B cell (primary cell): Measurements from ENCODE around the gene KSR1. TPM values are rescaled to one million over a fixed set of nuclear protein-coding genes. Genes with fewer than 3 reads are reported as not detected.

Experiments
- ATAC-seq: fragments of 200-7000 bp; cut with Tn5 transposase; one replicate; pipeline ENCODE4 v1.10.0; 2021; ENCODE audit warnings: low read depth, mild to moderate bottlenecking, moderate number of reproducible peaks, moderate library complexity
- CTCF ChIA-PET: fragments of 350-600 bp; sonication (Branson Sonifier 250); formaldehyde crosslinking; loops from one replicate; lab custom pipeline; 2021; ENCODE audit warnings: antibody characterized with exemption, inconsistent platforms; lab: Charles Lee
- POLR2A ChIA-PET: fragments of 350-600 bp; sonication (Branson Sonifier 250); formaldehyde crosslinking; loops from one replicate; lab custom pipeline; 2021; ENCODE audit warnings: antibody characterized with exemption; lab: Charles Lee
- DNase-seq: peaks from one replicate; pipeline ENCODE4 v3.0.0; 2013
- H2AFZ ChIP-seq: 2 replicates; pipeline ENCODE4 v1.6.1; 2012; ENCODE audit warnings: mild to moderate bottlenecking, low read depth, low read length; ENCODE audit not compliant: insufficient read depth, poor library complexity, severe bottlenecking
- H3K27ac ChIP-seq, 2 donors: 1 replicate in 1 of 2; 2 replicates in 1 of 2; pipeline ENCODE4 v1.5.1; 2012 to 2013; ENCODE audit warnings: low read length in 2 of 2, mild to moderate bottlenecking in 2 of 2, moderate library complexity in 1 of 2
- H3K27me3 ChIP-seq, 4 experiments: fragments of 200-600 bp in 1 of 4; sonication (generic) in 1 of 4; replicated peaks in 1 of 4; 1 replicate in 2 of 4; 2 replicates in 2 of 4; pipeline versions ENCODE4 v1.6.1 to v1.7.0; 2013 to 2016; ENCODE audit warnings: low read length in 3 of 4, mild to moderate bottlenecking in 2 of 4, mixed read lengths in 1 of 4, moderate library complexity in 1 of 4; ENCODE audit not compliant: insufficient read depth in 4 of 4, control insufficient read depth in 3 of 4; ENCODE audit errors: control extremely low read depth in 1 of 4
- H3K36me3 ChIP-seq, 2 experiments: replicated peaks in 1 of 2; 1 replicate in 1 of 2; 2 replicates in 1 of 2; pipeline versions ENCODE4 v1.6.1 to v1.7.1; 2013; ENCODE audit warnings: low read length in 1 of 2; ENCODE audit not compliant: insufficient read depth in 2 of 2, control insufficient read depth in 1 of 2; ENCODE audit errors: control extremely low read depth in 1 of 2, extremely low read depth in 1 of 2
- H3K4me1 ChIP-seq, 2 donors: fragments of 200-600 bp in 1 of 2; sonication (generic) in 1 of 2; 1 replicate in 1 of 2; 2 replicates in 1 of 2; pipeline versions ENCODE4 v1.5.1 to v1.6.1; 2013 to 2017; ENCODE audit warnings: low read length in 2 of 2; ENCODE audit not compliant: control insufficient read depth in 2 of 2, insufficient read depth in 2 of 2
- H3K4me2 ChIP-seq: replicated peaks from 2 replicates; pipeline ENCODE3; 2012; ENCODE audit warnings: mild to moderate bottlenecking, low read depth, low read length; ENCODE audit not compliant: poor library complexity, severe bottlenecking
- H3K4me3 ChIP-seq, 5 experiments: fragments of 200-600 bp in 1 of 5; sonication (generic) in 1 of 5; 1 replicate in 3 of 5; 2 replicates in 2 of 5; pipeline versions ENCODE4 v1.5.1 to v1.7.0; 2011 to 2016; ENCODE audit warnings: low read length in 4 of 5, mild to moderate bottlenecking in 4 of 5, low read depth in 2 of 5, control low read depth in 1 of 5, moderate library complexity in 1 of 5; ENCODE audit not compliant: insufficient read depth in 1 of 5; ENCODE audit errors: control extremely low read depth in 1 of 5, extremely low read depth in 1 of 5
- H3K79me2 ChIP-seq: fragments of 200-600 bp; sonication (generic); one replicate; pipeline ENCODE4 v1.6.0; 2016; ENCODE audit warnings: low read length; ENCODE audit not compliant: control insufficient read depth, insufficient read depth
- H3K9ac ChIP-seq: fragments of 200-600 bp; sonication (generic); 2 replicates; pipeline ENCODE4 v1.6.1; 2017; ENCODE audit warnings: mild to moderate bottlenecking, low read length, moderate library complexity
- H3K9me3 ChIP-seq, 3 donors: one replicate each; pipeline versions ENCODE4 v1.6.1 to v1.7.1; 2013; ENCODE audit warnings: low read length in 2 of 3; ENCODE audit not compliant: control insufficient read depth in 2 of 3, insufficient read depth in 1 of 3; ENCODE audit errors: control extremely low read depth in 1 of 3
- H4K20me1 ChIP-seq: 2 replicates; pipeline ENCODE4 v1.6.0; 2012; ENCODE audit warnings: mild to moderate bottlenecking, low read length; ENCODE audit not compliant: insufficient read depth, control insufficient read depth, poor library complexity, severe bottlenecking
- H3K27ac Mint-ChIP-seq: one replicate; pipeline ENCODE4 v1.8.0; 2021; ENCODE audit warnings: mixed read lengths
- H3K27me3 Mint-ChIP-seq: one replicate; pipeline ENCODE4 v1.8.0; 2021; ENCODE audit warnings: mixed read lengths
- H3K4me1 Mint-ChIP-seq: one replicate; pipeline ENCODE4 v1.8.0; 2021; ENCODE audit warnings: mixed read lengths
- H3K4me3 Mint-ChIP-seq: one replicate; pipeline ENCODE4 v1.8.0; 2021; ENCODE audit warnings: mixed read lengths
- H3K9me3 Mint-ChIP-seq: one replicate; pipeline ENCODE4 v1.8.0; 2022; ENCODE audit warnings: mixed read lengths; ENCODE audit not compliant: insufficient read depth
- EZH2 ChIP-seq: IDR thresholded peaks from 2 replicates; pipeline ENCODE4 v1.6.1; 2012; ENCODE audit warnings: borderline replicate concordance, low read depth, mild to moderate bottlenecking, moderate library complexity, low read length; ENCODE audit not compliant: insufficient read depth, poor library complexity, severe bottlenecking
- WGBS: methylation state at CpG from one replicate; pipeline ENCODE4 v1.1.5; 2013; ENCODE audit warnings: missing lambda C conversion rate; ENCODE audit not compliant: insufficient coverage; 5-methylcytosine and 5-hydroxymethylcytosine counted together
- intact Hi-C: fragments of 100-400 bp; cut with micrococcal nuclease; formaldehyde crosslinking; loops from one replicate; pipeline ENCODE4 v1.10.0; 2022
- polyA plus RNA-seq: library from polyadenylated mRNA; depleted of rRNA; stranded (reverse); fragments of >200 nt; gene quantifications from 2 replicates; pipeline ENCODE4 v1.2.3, GENCODE V29; 2012
- total RNA-seq, 2 donors: library from RNA; stranded (reverse); fragments of 120-200 nt in 1 of 2; gene quantifications; 1 replicate in 1 of 2; 2 replicates in 1 of 2; pipeline versions ENCODE4 v1.2.3 to v1.2.4, GENCODE V29; 2013 to 2022
- TF ChIP-seq, protein P1 (sequence below): fragments of 200-600 bp; IDR thresholded peaks from one replicate; pipeline ENCODE4 v1.8.0; 2022; ENCODE audit warnings: antibody characterized with exemption, mild to moderate bottlenecking

KSR1 gene
- total and polyA plus RNA-seq, 2 donors (not counting 1 experiment from before 2014, with no cell fraction given): 27.5 to 85.6 TPM

- Histone ChIP-seq H3K9me3 (no peaks in the 10 kb centered on the region), H3K27me3 (no peaks in the 10 kb centered on the region), H3K4me2 (peak overlapping the region; percentile 22), H3K27ac (no peak overlapping the region), H2AFZ (no peak overlapping the region), H3K4me1 (peaks cover 12 to 26% of the 10 kb centered on the region in 2 donors), H4K20me1 (no peaks in the 10 kb centered on the region), H3K9ac (no peak overlapping the region), H3K79me2 (no peaks in the 10 kb centered on the region), H3K4me3 (no peak overlapping the region), H3K36me3 (peaks cover 0 to 35% of the 10 kb centered on the region in 2 experiments)
- CTCF ChIA-PET: interaction anchor here (0.9 kb wide), 1 partner anchor 446 kb away, joined by 3 read pairs; no protein-coding TSS in a partner anchor
- Mint-ChIP-seq H3K27me3 (no peaks in the 10 kb centered on the region), H3K4me3 (peak overlapping the region; percentile 23), H3K27ac (peak overlapping the region; percentile 53), H3K4me1 (peaks cover 15% of the 10 kb centered on the region), H3K9me3 (peaks cover 2% of the 10 kb centered on the region)
- ATAC-seq (no peak), DNase-seq (no peak)
- TF ChIP-seq EZH2: no peak
- TF ChIP-seq, protein P1, sequence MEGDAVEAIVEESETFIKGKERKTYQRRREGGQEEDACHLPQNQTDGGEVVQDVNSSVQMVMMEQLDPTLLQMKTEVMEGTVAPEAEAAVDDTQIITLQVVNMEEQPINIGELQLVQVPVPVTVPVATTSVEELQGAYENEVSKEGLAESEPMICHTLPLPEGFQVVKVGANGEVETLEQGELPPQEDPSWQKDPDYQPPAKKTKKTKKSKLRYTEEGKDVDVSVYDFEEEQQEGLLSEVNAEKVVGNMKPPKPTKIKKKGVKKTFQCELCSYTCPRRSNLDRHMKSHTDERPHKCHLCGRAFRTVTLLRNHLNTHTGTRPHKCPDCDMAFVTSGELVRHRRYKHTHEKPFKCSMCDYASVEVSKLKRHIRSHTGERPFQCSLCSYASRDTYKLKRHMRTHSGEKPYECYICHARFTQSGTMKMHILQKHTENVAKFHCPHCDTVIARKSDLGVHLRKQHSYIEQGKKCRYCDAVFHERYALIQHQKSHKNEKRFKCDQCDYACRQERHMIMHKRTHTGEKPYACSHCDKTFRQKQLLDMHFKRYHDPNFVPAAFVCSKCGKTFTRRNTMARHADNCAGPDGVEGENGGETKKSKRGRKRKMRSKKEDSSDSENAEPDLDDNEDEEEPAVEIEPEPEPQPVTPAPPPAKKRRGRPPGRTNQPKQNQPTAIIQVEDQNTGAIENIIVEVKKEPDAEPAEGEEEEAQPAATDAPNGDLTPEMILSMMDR: no peak
- POLR2A ChIA-PET: no interaction called here
- intact Hi-C loops: no loop called here
- 97% methylated on average over 3 of the region's 4 CpGs for WGBS
Measured at GRCh38 chr17:27621536-27621935, 165.3 kb downstream of the KSR1 start.

GRCh38 chr17:27621942-27622559, 165.8 kb downstream of the KSR1 start:
- no peak for DNase-seq
- Histone ChIP-seq H4K20me1 (no peaks in the 10 kb centered on the region), H3K9me3 (no peaks in the 10 kb centered on the region), H3K36me3 (peaks cover 0 to 31% of the 10 kb centered on the region in 2 experiments), H3K27ac (no peak overlapping the region), H3K79me2 (no peaks in the 10 kb centered on the region), H3K9ac (no peak overlapping the region), H3K4me2 (peak overlapping the region; percentile 22), H3K27me3 (no peaks in the 10 kb centered on the region), H3K4me3 (no peak overlapping the region), H2AFZ (no peak overlapping the region), H3K4me1 (peaks cover 12 to 26% of the 10 kb centered on the region in 2 donors)
- peak overlapping the region; percentile 53 for H3K27ac Mint-ChIP-seq
- WGBS: 64% methylated on average over 9 of the region's 10 CpGs
- no peak for ATAC-seq
- H3K4me1 Mint-ChIP-seq: peaks cover 15% of the 10 kb centered on the region
- ChIA-PET CTCF (interaction anchor here (1.2 to 2.0 kb wide), 2 partner anchors 23 to 33 kb away, joined by 3 to 6 read pairs; no protein-coding TSS in a partner anchor), POLR2A (no interaction called here)
- peak overlapping the region; percentile 23 for H3K4me3 Mint-ChIP-seq
- H3K9me3 Mint-ChIP-seq: peaks cover 2% of the 10 kb centered on the region
- TF ChIP-seq, protein P1: no peak
- no peak for TF ChIP-seq EZH2
- intact Hi-C loops: no loop called here
- H3K27me3 Mint-ChIP-seq: no peaks in the 10 kb centered on the region
